Right atrium auricular region (tissue), 2 donors: ENCODE results near the gene TYROBP. TPM values are rescaled to one million over a fixed set of nuclear protein-coding genes. Genes with fewer than 3 reads are reported as not detected.
"Not testable (repeated sequence)": the region's sequence is repeated elsewhere in the genome, so short reads cannot be mapped to it uniquely, and the experiment has no call there.

Experiments
- DNase-seq: peaks from one replicate; pipeline ENCODE4 v3.0.0-alpha.2; 2019; ENCODE audit warnings: low spot score
- H3K27ac ChIP-seq, 2 donors: fragments of 200-600 bp; sonication (generic); 1 replicate in 1 of 2; 2 replicates in 1 of 2; pipeline ENCODE4 v1.5.1; 2016 to 2019
- H3K27me3 ChIP-seq, 2 donors: fragments of 200-600 bp; sonication (generic); one replicate each; pipeline versions ENCODE4 v1.5.1 to v1.6.0; 2017 to 2019
- H3K36me3 ChIP-seq: fragments of 200-600 bp; sonication (generic); one replicate; pipeline ENCODE4 v1.5.1; 2016
- H3K4me1 ChIP-seq, 2 donors: fragments of 200-600 bp; sonication (generic); one replicate each; pipeline versions ENCODE4 v1.5.1 to v1.6.0; 2017 to 2019
- H3K4me3 ChIP-seq, 2 donors: fragments of 200-600 bp; sonication (generic); 1 replicate in 1 of 2; 2 replicates in 1 of 2; pipeline ENCODE4 v1.5.1; 2017 to 2019; ENCODE audit warnings: mild to moderate bottlenecking in 1 of 2, moderate library complexity in 1 of 2
- H3K9me3 ChIP-seq, 2 donors: fragments of 200-600 bp; sonication (generic); one replicate each; pipeline ENCODE4 v1.5.1; 2019
- total RNA-seq, 2 donors: library from RNA; depleted of rRNA; stranded (reverse); fragments of >200 nt; gene quantifications; one replicate each; pipeline ENCODE4 v1.1.0, GENCODE V29; 2016
- TF ChIP-seq, protein P1 (sequence below), 2 donors: fragments of 200-600 bp; sonication (generic); IDR thresholded peaks; one replicate each; pipeline ENCODE4 v1.5.1; 2019; ENCODE audit warnings: antibody characterized with exemption in 2 of 2

Gene TYROBP
- 10 to 100 TPM; 26.1 to 85.4 TPM for total RNA-seq

DNA sequence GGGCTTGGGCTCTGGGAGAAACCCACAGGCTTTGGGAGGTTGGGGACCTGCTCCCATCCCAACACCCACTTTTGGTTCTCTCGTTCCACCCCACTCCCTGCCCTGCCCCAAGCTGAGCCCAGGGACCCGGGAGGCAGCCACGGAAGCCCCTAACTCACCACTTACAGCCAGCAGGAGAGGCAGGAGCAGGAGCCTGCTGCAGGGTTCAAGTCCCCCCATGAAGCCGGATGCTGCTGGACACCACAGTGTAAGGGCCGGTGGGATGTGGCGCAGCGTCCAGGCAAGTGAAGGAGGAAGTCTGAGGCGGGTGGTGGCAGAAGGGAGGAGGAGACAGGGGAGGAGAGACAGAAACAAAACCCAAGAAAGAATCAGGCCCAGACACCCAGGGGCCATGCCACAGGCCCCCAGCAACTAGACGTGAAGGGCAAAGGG is at the start of gene TYROBP:
Gene TYROBP (minus strand): TSS at position 286 of the 432 bp plus-strand sequence. CDS start 67 bp downstream, at position 219.
- TF ChIP-seq, protein P1, sequence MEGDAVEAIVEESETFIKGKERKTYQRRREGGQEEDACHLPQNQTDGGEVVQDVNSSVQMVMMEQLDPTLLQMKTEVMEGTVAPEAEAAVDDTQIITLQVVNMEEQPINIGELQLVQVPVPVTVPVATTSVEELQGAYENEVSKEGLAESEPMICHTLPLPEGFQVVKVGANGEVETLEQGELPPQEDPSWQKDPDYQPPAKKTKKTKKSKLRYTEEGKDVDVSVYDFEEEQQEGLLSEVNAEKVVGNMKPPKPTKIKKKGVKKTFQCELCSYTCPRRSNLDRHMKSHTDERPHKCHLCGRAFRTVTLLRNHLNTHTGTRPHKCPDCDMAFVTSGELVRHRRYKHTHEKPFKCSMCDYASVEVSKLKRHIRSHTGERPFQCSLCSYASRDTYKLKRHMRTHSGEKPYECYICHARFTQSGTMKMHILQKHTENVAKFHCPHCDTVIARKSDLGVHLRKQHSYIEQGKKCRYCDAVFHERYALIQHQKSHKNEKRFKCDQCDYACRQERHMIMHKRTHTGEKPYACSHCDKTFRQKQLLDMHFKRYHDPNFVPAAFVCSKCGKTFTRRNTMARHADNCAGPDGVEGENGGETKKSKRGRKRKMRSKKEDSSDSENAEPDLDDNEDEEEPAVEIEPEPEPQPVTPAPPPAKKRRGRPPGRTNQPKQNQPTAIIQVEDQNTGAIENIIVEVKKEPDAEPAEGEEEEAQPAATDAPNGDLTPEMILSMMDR (IDR thresholded peaks at IDR 0.05), result no peak
- Histone ChIP-seq H3K4me1 (no peaks in the 10 kb centered on the region), H3K4me3 (peak within 1 kb of the TSS; percentile 11 to 32), H3K36me3 (no peaks in the 10 kb centered on the region), H3K27ac (peak within 1 kb of the TSS; percentile 17 to 58), H3K27me3 (no peaks in the 10 kb centered on the region), H3K9me3 (no peaks in the 10 kb centered on the region)
- no peak for DNase-seq

DNA sequence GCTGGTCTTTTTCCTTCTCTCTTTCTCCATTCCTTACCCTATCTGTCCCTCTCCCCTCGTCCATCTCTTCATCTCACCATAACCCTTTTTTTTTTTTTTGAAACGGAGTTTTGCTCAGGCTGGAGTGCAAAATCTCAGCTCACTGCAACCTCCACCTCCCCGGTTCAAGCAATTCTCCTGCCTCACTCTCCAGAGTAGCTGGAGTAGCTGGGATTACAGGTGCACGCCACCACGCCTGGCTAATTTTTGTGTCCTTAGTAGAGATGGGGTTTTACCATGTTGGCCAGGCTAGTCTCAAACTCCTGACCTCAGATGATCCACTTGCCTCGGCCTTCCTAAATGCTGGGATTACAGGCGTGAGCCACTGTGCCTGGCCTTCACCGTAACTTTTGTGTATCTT is 49.3 kb upstream of the TYROBP start:
- DNase-seq, H3K9me3 ChIP-seq, H3K36me3 ChIP-seq, H3K4me3 ChIP-seq, H3K27me3 ChIP-seq, H3K27ac ChIP-seq: not testable (repeated sequence)
- peaks cover 0 to 11% of the 10 kb centered on the region in 2 donors for H3K4me1 ChIP-seq

DNA sequence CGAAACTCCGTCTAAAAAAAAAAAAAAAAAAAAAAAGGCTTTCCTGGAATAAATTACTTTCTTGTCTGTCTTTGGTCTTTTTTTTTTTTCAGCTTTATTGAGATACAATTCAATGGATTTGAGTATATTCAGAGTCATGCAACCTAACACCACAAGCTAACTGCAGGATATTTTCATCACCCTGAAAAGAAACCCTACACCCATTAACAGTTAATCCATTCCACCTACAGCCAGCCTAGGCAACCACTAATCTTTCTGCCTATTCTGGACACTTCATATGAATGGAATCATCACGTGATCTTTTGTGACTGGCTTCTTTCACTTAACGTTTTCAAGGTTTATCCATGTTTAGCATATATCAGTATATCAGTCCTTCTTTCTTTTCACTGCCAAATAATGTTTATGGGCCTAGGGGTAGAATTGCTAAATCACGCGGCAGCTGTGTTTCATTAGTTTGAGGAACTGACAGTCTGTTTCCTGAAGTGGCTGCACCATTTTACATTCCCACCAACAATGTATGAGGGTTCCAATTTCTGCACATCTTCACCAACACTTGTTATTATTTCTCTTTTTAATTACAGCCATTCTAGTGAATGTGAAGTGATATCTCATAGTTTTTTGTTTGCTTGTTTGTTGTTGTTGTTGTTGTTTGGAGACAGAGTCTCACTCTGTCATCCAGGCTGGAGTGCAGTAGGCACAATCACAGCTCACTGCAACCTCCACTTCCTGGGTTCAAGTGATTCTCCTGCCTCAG is 48.0 kb upstream of the TYROBP start:
- DNase-seq, result no peak
- Histone ChIP-seq H3K4me1 (peaks cover 0 to 11% of the 10 kb centered on the region in 2 donors), H3K9me3 (no peaks in the 10 kb centered on the region), H3K36me3 (no peaks in the 10 kb centered on the region), H3K4me3 (no peak overlapping the region), H3K27ac (no peak overlapping the region), H3K27me3 (peaks cover 5 to 6% of the 10 kb centered on the region in 2 donors)
- TF ChIP-seq, protein P1 (IDR thresholded peaks at IDR 0.05), result no peak

DNA sequence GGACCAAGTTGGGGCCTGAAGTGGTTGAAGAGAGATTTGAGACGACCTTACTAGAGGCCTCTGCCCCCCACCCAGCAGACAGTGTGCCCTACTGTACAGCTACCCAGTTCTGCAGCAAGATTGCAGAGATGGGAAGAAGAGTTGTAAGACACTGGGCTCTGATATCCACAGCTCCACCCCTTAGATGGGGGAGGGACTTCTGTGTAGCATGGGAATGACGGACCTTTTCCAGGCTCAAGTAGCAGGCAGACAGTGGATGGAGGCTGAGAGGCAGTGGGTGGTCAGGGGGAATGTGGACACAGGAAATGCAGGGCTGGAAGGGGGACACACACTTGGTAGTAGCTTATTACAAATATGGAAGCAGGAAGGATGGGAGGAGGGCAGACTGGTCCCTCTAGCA is 41.0 kb upstream of the TYROBP start:
- Histone ChIP-seq H3K9me3 (no peaks in the 10 kb centered on the region), H3K4me3 (no peak overlapping the region), H3K4me1 (no peaks in the 10 kb centered on the region), H3K36me3 (peaks cover 10% of the 10 kb centered on the region), H3K27me3 (no peaks in the 10 kb centered on the region), H3K27ac (no peak overlapping the region)
- DNase-seq, result no peak
- TF ChIP-seq, protein P1 (IDR thresholded peaks at IDR 0.05), result no peak

DNA sequence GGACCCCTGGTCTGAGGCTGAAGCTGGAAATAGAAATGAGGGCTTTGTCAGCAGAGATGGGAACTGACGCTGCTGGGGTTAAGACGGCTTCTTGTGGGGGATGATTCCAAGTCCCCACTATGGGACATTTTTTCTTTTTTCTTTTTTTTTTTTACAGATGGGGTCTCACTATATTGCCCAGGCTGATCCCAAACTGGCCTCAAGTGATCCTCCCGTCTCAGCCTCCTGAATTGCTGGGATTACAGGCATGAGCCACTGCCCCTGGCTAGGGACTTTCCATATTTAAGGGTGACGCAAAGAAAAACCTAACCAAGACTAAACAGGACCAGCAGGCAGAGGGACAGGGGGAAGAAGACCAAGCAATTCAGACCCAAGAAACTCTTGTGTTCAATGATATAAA is 38.1 kb upstream of the TYROBP start:
- no peaks in the 10 kb centered on the region for H3K4me1 ChIP-seq
- no peak for DNase-seq
- H3K36me3 ChIP-seq, result peaks cover 17% of the 10 kb centered on the region
- H3K27me3 ChIP-seq, result no peaks in the 10 kb centered on the region
- no peak overlapping the region for H3K27ac ChIP-seq
- no peaks in the 10 kb centered on the region for H3K9me3 ChIP-seq
- no peak overlapping the region for H3K4me3 ChIP-seq
- TF ChIP-seq, protein P1 (IDR thresholded peaks at IDR 0.05), result no peak

DNA sequence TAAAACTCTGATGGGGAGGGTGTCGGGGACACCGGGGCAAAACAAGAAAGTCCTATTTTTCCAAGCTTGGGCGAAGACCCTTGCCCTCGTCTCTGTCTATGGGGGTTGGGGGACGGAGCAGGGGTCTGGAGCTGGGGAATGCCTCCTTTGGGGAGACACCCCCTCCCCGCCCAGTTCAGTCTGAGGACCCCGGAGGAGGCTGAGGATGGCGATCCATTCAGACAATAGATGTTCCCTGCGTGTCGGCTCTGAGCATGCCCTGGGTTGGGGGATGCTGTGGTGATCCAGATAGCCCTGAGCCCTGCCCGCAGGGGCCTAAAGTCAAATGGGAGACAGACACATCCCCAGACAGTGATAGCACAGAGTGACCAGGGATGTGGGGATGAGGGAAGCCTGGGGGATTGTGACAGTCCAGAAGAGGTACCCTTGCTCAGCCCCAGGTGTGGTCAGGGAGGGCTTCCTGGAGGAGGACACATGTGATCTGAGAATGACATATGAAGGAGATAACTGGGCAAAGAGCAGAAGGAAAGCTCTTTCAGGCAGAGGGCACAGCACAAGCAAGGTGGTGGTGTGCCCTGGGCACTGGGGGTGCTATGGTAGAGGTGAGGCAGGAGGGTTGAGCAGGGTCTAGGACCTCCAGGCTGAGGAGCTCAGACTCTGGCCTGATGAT is 37.2 kb upstream of the TYROBP start:
- Histone ChIP-seq H3K27me3 (no peaks in the 10 kb centered on the region), H3K27ac (no peak overlapping the region), H3K36me3 (peaks cover 23% of the 10 kb centered on the region), H3K4me3 (no peak overlapping the region), H3K9me3 (no peaks in the 10 kb centered on the region), H3K4me1 (no peaks in the 10 kb centered on the region)
- TF ChIP-seq, protein P1 (IDR thresholded peaks at IDR 0.05), result no peak
- DNase-seq, result no peak
